ENCODE data around the gene HSD17B13. TPM values are rescaled to one million over a fixed set of nuclear protein-coding genes. Genes with fewer than 3 reads are reported as not detected.

HSD17B13 gene
- total RNA-seq, 4 donors from 2014 or later, result 0.22 to 1.7 (median 0.39) TPM

DNA sequence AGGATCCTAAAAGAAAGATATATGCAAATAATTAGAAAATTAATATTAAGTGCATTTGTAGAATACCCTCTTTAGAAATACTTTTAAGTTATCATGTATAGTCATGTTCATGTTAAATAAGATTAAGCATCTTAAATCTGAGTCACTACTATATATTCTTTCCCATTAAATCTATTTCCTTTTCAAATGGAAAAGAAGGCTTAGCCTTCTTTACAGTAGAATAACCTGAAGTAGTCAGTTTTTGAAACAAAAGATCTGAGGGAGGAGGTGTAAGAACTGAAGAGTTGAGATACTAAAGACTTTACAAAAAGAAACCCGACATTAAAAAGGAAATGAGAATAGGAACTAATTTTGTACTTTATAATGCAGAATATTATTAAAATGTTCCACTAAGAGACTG, 14.7 kb upstream of the HSD17B13 start:
- no peaks in the 10 kb centered on the region for H3K36me3 ChIP-seq
- no peaks in the 10 kb centered on the region for H3K9me3 ChIP-seq
- no peak overlapping the region for H3K27ac ChIP-seq
- intact Hi-C loops (cut with DNase I), result no loop called here
- H3K4me3 ChIP-seq (replicated peaks in 1 of 3), result no peak overlapping the region
- no peaks in the 10 kb centered on the region for H3K4me1 ChIP-seq
- 76 to 88% methylated on average over 1 of the region's 1 CpG for WGBS, 2 donors
- TF ChIP-seq POLR2A (IDR thresholded peaks at IDR 0.05) (no peak), CTCF (IDR thresholded peaks at IDR 0.05) (no peak)
- no peaks in the 10 kb centered on the region for H3K27me3 ChIP-seq
- no peak for DNase-seq

GRCh38 chr4:87333267-87333666, 10.6 kb upstream of the HSD17B13 start:
- WGBS, 2 donors, result 98 to 100% methylated on average over 1 of the region's 1 CpG
- no peaks in the 10 kb centered on the region for H3K36me3 ChIP-seq
- DNase-seq, result no peak

DNA sequence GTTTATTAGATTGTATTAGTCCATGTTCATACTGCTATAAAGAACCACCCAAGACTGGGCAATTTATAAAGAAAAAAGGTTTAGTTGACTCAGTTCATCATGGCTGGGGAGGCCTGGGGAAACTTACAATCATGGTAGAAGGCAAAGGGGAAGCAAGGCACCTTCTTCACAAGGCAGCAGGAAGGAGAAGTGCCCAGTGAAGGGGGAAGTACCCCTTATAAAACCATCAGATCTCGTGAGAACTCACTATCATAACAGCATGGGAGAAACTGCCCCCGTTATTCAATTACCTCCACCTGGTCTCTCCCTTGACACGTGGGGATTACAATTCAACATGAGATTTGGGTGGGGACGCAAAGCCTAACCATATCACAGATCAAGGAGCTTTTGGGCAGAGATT, 8.1 kb upstream of the HSD17B13 start:
- no peak for DNase-seq
- H3K27me3 ChIP-seq, result no peaks in the 10 kb centered on the region
- intact Hi-C loops (cut with DNase I), result no loop called here
- WGBS, 2 donors, result 78 to 92% methylated on average over 4 of the region's 4 CpGs
- no peak overlapping the region for H3K27ac ChIP-seq
- H3K9me3 ChIP-seq, result no peaks in the 10 kb centered on the region
- H3K4me1 ChIP-seq, result no peaks in the 10 kb centered on the region
- TF ChIP-seq POLR2A (IDR thresholded peaks at IDR 0.05), result no peak
- no peak for TF ChIP-seq CTCF (IDR thresholded peaks at IDR 0.05)
- no peak overlapping the region for H3K4me3 ChIP-seq (replicated peaks in 1 of 3)
- no peaks in the 10 kb centered on the region for H3K36me3 ChIP-seq

More at GRCh38 chr4:87333267-87333666, 10.6 kb upstream of the HSD17B13 start:
- H3K27ac ChIP-seq, result no peak overlapping the region
- H3K4me1 ChIP-seq, result no peaks in the 10 kb centered on the region
- no peaks in the 10 kb centered on the region for H3K27me3 ChIP-seq
- H3K9me3 ChIP-seq, result no peaks in the 10 kb centered on the region
- TF ChIP-seq POLR2A (IDR thresholded peaks at IDR 0.05) (no peak), CTCF (IDR thresholded peaks at IDR 0.05) (no peak)
- intact Hi-C loops (cut with DNase I), result no loop called here
- H3K4me3 ChIP-seq (replicated peaks in 1 of 3), result no peak overlapping the region

GRCh38 chr4:87327136-87327535, 4.5 kb upstream of the HSD17B13 start:
- H3K9me3 ChIP-seq, result no peaks in the 10 kb centered on the region
- no peak overlapping the region for H3K4me3 ChIP-seq (replicated peaks in 1 of 3)
- H3K36me3 ChIP-seq, result no peaks in the 10 kb centered on the region
- no peak overlapping the region for H3K27ac ChIP-seq
- 86 to 100% methylated on average over 1 of the region's 1 CpG for WGBS, 2 donors
- H3K4me1 ChIP-seq, result no peaks in the 10 kb centered on the region
- intact Hi-C loops (cut with DNase I), result no loop called here
- DNase-seq, result no peak
- H3K27me3 ChIP-seq, result no peaks in the 10 kb centered on the region
- no peak for TF ChIP-seq POLR2A (IDR thresholded peaks at IDR 0.05)

DNA sequence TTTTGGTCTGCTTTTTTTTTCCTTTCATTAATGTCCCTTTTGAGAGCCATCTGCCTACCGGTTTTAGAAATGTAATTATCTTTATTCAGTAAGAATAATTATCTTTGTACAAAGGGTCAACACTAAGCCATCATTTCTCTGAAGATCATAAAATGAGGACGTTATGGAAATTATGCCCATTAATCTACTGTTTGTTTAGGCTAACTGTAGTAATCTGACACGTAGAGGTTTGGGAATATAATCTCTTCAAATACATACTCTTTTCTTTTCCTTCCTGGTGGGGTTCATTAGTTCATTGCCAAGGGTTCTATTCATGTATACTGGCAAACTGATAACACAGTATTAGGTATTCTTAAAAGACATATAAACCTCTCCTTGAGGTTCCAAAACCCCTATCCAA, 3.8 kb upstream of the HSD17B13 start:
- WGBS, 2 donors, result 77 to 79% methylated on average over 3 of the region's 3 CpGs
- no peak for DNase-seq
- intact Hi-C loops (cut with DNase I), result no loop called here

More for the DNA sequence above, 3.8 kb upstream of the HSD17B13 start:
- no peaks in the 10 kb centered on the region for H3K9me3 ChIP-seq
- no peak overlapping the region for H3K4me3 ChIP-seq (replicated peaks in 1 of 3)
- no peaks in the 10 kb centered on the region for H3K4me1 ChIP-seq
- H3K27me3 ChIP-seq, result no peaks in the 10 kb centered on the region
- H3K27ac ChIP-seq, result no peak overlapping the region
- TF ChIP-seq POLR2A (IDR thresholded peaks at IDR 0.05) (no peak), CTCF (IDR thresholded peaks at IDR 0.05) (no peak)
- no peaks in the 10 kb centered on the region for H3K36me3 ChIP-seq

All from thyroid gland (tissue), 4 donors.